CMK (cell line): Measurements from ENCODE around the gene PLA2G4A.

ENCODE experiments used
- DNase-seq: peaks from one replicate; pipeline ENCODE4 v3.0.0-alpha.2; 2010; ENCODE audit warnings: low read depth

PLA2G4A gene

GRCh38 chr1:187027253-187027652, 198.5 kb downstream of the PLA2G4A start:
- no peak for DNase-seq

GRCh38 chr1:187032316-187032981, 203.7 kb downstream of the PLA2G4A start:
- DNase-seq: no peak

DNA sequence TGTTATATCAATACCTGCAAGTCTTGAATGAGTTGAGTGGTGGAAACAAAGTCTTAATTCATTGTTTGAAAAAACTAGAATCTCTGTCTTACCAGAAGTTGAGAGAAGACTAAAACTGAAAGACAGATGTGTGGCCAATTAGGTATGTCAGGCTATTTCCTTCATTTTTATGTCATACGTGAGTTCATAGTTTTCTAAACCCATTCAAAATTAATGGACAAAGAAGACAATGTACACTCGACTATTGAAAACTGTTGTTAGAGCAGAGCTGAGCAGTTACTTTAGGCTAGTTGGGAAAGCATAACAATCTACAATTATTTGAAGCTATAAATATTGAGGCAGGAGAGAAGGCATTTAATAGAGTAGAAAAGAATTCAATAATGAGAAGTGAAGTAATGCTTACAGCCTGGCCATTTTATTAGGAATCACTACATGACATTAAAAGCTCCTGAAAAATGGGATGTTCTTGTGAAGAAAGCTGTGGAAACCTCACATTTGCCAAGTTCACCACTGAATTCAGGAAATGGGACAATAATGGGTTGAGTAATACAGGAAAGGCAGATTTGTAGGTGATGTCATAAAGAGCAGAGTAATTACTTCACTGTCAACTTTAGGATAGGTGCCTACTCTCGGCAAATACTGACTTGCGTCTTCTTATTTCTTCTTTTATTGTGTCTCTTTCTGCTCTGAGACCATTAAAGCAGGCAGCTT, 204.4 kb downstream of the PLA2G4A start:
- no peak for DNase-seq

- peak; percentile 45 for DNase-seq
These were observed 205.1 kb downstream of the PLA2G4A start for GRCh38 chr1:187033693-187034390.

DNA sequence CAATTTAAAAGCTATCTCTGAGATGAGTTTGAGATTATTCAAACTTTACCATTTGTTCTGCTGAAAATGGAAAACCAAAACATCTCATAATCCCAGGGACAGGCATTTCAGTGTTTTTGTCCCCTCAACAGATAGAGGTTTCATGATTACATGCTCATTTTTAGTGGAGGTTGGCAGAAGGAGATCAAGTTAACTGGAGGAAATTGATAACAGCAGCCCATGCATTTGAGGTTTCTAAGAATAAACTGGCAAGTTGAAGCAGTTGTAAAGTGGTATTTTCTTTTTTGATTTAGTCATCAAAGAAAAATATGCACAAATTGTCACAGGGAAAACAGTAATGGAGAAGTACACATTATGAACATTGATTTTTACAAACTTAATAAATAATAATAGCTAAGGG, 205.8 kb downstream of the PLA2G4A start:
- peak; percentile 48 for DNase-seq

GRCh38 chr1:187037973-187038553, 209.3 kb downstream of the PLA2G4A start:
- DNase-seq: no peak
